HFF-Myc (cell line): ENCODE data around the gene RAB27A.

ENCODE experiments used
- DNase-seq: peaks from one replicate; pipeline ENCODE4 v3.0.0-alpha.2; 2011; ENCODE audit warnings: low read depth; ENCODE audit errors: extremely low read depth
- H3K4me3 ChIP-seq: replicated peaks from 2 replicates; pipeline ENCODE4 v1.5.1; 2011; ENCODE audit warnings: low read depth, mild to moderate bottlenecking, control low read depth, low read length
- TF ChIP-seq, protein P1 (sequence below): IDR thresholded peaks from 2 replicates; pipeline ENCODE4 v1.5.1; 2012; ENCODE audit warnings: mild to moderate bottlenecking, low read depth, low read length, control low read depth; ENCODE audit errors: missing control alignments

Gene RAB27A

DNA sequence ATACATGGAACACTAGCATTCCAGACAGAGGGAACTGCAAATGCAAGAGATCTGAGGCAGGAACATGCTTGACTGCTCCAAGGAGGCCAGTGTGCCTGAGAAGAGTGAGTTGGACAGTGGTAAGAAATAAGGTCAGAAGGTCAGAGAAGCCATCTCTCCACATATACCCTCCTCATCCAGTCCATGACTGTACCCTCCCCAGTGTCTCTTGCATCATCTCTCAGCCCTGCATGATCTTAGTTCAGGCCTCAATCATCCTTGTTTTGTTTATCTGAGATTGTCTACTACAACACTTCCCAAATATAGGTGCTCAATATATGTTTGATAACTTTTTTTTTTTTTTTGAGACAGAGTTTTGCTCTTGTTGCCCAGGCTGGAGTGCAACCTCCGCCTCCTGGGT lies 87.4 kb downstream of the RAB27A start:
- no peak for DNase-seq
- TF ChIP-seq, protein P1, sequence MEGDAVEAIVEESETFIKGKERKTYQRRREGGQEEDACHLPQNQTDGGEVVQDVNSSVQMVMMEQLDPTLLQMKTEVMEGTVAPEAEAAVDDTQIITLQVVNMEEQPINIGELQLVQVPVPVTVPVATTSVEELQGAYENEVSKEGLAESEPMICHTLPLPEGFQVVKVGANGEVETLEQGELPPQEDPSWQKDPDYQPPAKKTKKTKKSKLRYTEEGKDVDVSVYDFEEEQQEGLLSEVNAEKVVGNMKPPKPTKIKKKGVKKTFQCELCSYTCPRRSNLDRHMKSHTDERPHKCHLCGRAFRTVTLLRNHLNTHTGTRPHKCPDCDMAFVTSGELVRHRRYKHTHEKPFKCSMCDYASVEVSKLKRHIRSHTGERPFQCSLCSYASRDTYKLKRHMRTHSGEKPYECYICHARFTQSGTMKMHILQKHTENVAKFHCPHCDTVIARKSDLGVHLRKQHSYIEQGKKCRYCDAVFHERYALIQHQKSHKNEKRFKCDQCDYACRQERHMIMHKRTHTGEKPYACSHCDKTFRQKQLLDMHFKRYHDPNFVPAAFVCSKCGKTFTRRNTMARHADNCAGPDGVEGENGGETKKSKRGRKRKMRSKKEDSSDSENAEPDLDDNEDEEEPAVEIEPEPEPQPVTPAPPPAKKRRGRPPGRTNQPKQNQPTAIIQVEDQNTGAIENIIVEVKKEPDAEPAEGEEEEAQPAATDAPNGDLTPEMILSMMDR: no peak
- no peak overlapping the region for H3K4me3 ChIP-seq

GRCh38 chr15:55198706-55199105 lies 90.9 kb downstream of the RAB27A start:
- no peak overlapping the region for H3K4me3 ChIP-seq
- TF ChIP-seq, protein P1: no peak

GRCh38 chr15:55197719-55198118 lies 91.9 kb downstream of the RAB27A start:
- peak overlapping the region; percentile 73 for H3K4me3 ChIP-seq
- no peak for DNase-seq
- TF ChIP-seq, protein P1: no peak

More at GRCh38 chr15:55198706-55199105, 90.9 kb downstream of the RAB27A start:
- no peak for DNase-seq

GRCh38 chr15:55197362-55197705 lies 92.3 kb downstream of the RAB27A start:
- TF ChIP-seq, protein P1: no peak
- no peak for DNase-seq
- peak overlapping the region; percentile 73 for H3K4me3 ChIP-seq

DNA sequence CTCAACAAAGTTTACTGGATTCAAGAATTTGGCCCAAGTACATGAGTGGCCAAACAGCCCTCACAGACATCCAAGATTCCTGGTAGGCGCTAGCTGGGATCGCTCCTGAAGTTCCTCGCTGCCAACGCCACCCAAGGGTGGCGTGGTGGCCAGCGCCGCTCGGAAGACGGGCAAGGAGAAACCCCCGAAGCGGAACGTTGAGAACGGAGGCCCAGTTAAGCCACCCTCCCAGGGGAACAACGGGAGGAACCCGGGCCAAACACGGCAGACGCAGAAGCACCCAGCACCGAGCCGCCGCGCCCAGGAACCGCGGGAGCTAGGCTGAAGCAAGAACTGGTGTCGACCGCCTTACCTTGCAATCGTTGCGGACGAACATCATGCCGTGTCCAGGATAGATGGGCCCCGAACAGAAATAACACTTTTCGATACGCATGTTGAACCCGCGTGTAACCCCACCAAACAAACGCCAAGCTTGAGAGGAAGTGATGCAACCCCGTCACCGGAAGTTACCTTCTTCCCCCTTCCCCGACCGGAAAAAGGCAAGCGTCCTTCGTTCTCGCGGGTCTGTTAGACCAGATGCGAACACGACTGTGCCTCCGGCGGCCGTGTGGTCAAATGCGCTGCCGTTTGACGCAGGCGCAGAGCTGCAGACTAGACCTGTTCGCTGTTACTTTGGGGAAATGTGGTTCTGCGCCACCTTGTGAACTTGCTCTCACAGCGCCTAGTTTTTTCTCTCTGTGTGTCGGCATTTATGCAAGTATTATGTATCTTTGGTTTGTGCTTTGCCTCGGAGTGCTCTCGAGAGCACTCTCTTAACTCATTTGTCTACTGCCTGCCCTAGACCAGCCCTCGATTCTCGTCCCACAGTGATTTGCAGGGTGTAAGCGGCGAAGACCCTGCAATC lies 92.9 kb downstream of the RAB27A start, which contains the start of gene RSL24D1:
RSL24D1 (minus strand) TSS at position 484 of the 904 bp plus-strand sequence; CDS start at position 433, 51 bp downstream.
- TF ChIP-seq, protein P1: peak; percentile 13

GRCh38 chr15:55195996-55196395 lies 93.6 kb downstream of the RAB27A start:
- no peak for DNase-seq
- peak overlapping the region; percentile 73 for H3K4me3 ChIP-seq
- TF ChIP-seq, protein P1: no peak

More for the DNA sequence above, 92.9 kb downstream of the RAB27A start, which contains the start of gene RSL24D1:
- peak; percentile 95 for DNase-seq
- H3K4me3 ChIP-seq: peak within 1 kb of the TSS; percentile 73
